Esophagus muscularis mucosa (tissue), 4 donors: ENCODE measurements around the gene SHD. TPM values are rescaled to one million over a fixed set of nuclear protein-coding genes. Genes with fewer than 3 reads are reported as not detected.
A peak's percentile ranks its signal among the peaks of the same experiment; 100 is the strongest.

Experiments used
- DNase-seq: peaks from one replicate; pipeline ENCODE4 v3.0.0-alpha.2; 2017; ENCODE audit errors: extremely low spot score
- H3K27ac ChIP-seq, 4 donors: fragments of 200-600 bp; sonication (generic); replicated peaks in 1 of 4; 1 replicate in 3 of 4; 2 replicates in 1 of 4; pipeline ENCODE4 v1.5.1; 2016 to 2019; ENCODE audit warnings: mild to moderate bottlenecking in 1 of 4
- H3K27me3 ChIP-seq, 4 donors: fragments of 200-600 bp; sonication (generic); one replicate each; pipeline versions ENCODE4 v1.5.1 to v1.6.0; 2016 to 2019
- H3K36me3 ChIP-seq, 4 donors: fragments of 200-600 bp; sonication (generic); one replicate each; pipeline ENCODE4 v1.5.1; 2016 to 2019
- H3K4me1 ChIP-seq, 4 donors: fragments of 200-600 bp; sonication (generic); one replicate each; pipeline ENCODE4 v1.5.1; 2016 to 2019
- H3K4me3 ChIP-seq, 4 donors: fragments of 200-600 bp; sonication (generic); 1 replicate in 2 of 4; 2 replicates in 2 of 4; pipeline ENCODE4 v1.5.1; 2016 to 2019; ENCODE audit warnings: mild to moderate bottlenecking in 4 of 4, moderate library complexity in 1 of 4
- H3K9me3 ChIP-seq, 4 donors: fragments of 200-600 bp; sonication (generic); 1 replicate in 3 of 4; 2 replicates in 1 of 4; pipeline ENCODE4 v1.5.1; 2016 to 2019
- CTCF ChIP-seq, 3 experiments: fragments of 200-600 bp in 2 of 3; fragments of 450-650 bp in 1 of 3; sonication (generic) in 2 of 3; IDR thresholded peaks; one replicate each; pipeline ENCODE4 v1.5.1; 2017 to 2019; ENCODE audit warnings: antibody characterized with exemption in 3 of 3, mild to moderate bottlenecking in 2 of 3, moderate library complexity in 1 of 3
- EP300 ChIP-seq: sonication (generic); formaldehyde crosslinking; IDR thresholded peaks from one replicate; pipeline ENCODE4 v1.6.1; 2017; ENCODE audit warnings: antibody characterized with exemption
- POLR2A ChIP-seq: fragments of 450-650 bp; IDR thresholded peaks from one replicate; pipeline ENCODE4 v1.6.1; 2017; ENCODE audit warnings: antibody characterized with exemption, moderate library complexity, mild to moderate bottlenecking, low read depth
- POLR2AphosphoS5 ChIP-seq, 2 donors: sonication (generic); formaldehyde crosslinking; IDR thresholded peaks; one replicate each; pipeline ENCODE4 v1.6.1; 2017; ENCODE audit warnings: antibody characterized with exemption in 2 of 2
- WGBS: methylation state at CpG from one replicate; pipeline ENCODE4 v1.1.5; 2018; 5-methylcytosine and 5-hydroxymethylcytosine counted together
- intact Hi-C: fragments of 100-400 bp; cut with DNase I; formaldehyde crosslinking; loops from one replicate; pipeline ENCODE4 v1.15.1; 2023
- total RNA-seq, 4 donors: library from RNA; depleted of rRNA; stranded (reverse); fragments of >200 nt; gene quantifications; one replicate each; pipeline versions ENCODE4 v1.1.0 to v1.2.1, GENCODE V29; 2016

The SHD gene
- total RNA-seq, 4 donors from 2014 or later, result not detected

GRCh38 chr19:4326215-4326836, 47.3 kb downstream of the SHD start:
- H3K4me1 ChIP-seq, result peaks cover 20 to 30% (median 26%) of the 10 kb centered on the region in 4 donors
- intact Hi-C loops, result no loop called here
- WGBS, result 63% methylated on average over 11 of the region's 13 CpGs

GRCh38 chr19:4326837-4327251, 47.8 kb downstream of the SHD start:
- no CpG with 5 or more reads among the region's 33 CpGs for WGBS
- TF ChIP-seq POLR2AphosphoS5 (IDR thresholded peaks at IDR 0.05) (no peak), EP300 (no peak), POLR2A (no peak), CTCF (IDR thresholded peaks at IDR 0.05) (no peak)

More at GRCh38 chr19:4326215-4326836, 47.3 kb downstream of the SHD start:
- Histone ChIP-seq H3K36me3 (no peaks in the 10 kb centered on the region), H3K27me3 (peaks cover 0 to 47% (median 7%) of the 10 kb centered on the region in 4 donors), H3K27ac (no peak overlapping the region), H3K9me3 (peaks cover 0 to 9% (median 0%) of the 10 kb centered on the region in 4 donors), H3K4me3 (peak overlapping the region in 1 of 4 donors; percentile 55)
- no peak for DNase-seq
- TF ChIP-seq CTCF (IDR thresholded peaks at IDR 0.05) (no peak), POLR2AphosphoS5 (IDR thresholded peaks at IDR 0.05) (no peak), POLR2A (no peak), EP300 (no peak)

GRCh38 chr19:4327252-4327876, 48.3 kb downstream of the SHD start:
- Histone ChIP-seq H3K27me3 (peaks cover 0 to 47% (median 7%) of the 10 kb centered on the region in 4 donors), H3K9me3 (peaks cover 0 to 5% (median 0%) of the 10 kb centered on the region in 4 donors), H3K4me1 (peaks cover 20 to 30% (median 26%) of the 10 kb centered on the region in 4 donors), H3K4me3 (peak overlapping the region; percentile 36 to 63 (median 55)), H3K36me3 (no peaks in the 10 kb centered on the region), H3K27ac (peak overlapping the region in 2 of 4 donors; percentile 42 to 57)
- TF ChIP-seq EP300, result no peak
- TF ChIP-seq CTCF (IDR thresholded peaks at IDR 0.05), result no peak
- no peak for TF ChIP-seq POLR2AphosphoS5 (IDR thresholded peaks at IDR 0.05)
- no peak for TF ChIP-seq POLR2A
- intact Hi-C loops, result no loop called here
- WGBS, result 5% methylated on average over 7 of the region's 30 CpGs
- no peak for DNase-seq

More at GRCh38 chr19:4326837-4327251, 47.8 kb downstream of the SHD start:
- Histone ChIP-seq H3K36me3 (no peaks in the 10 kb centered on the region), H3K9me3 (peaks cover 0 to 9% (median 0%) of the 10 kb centered on the region in 4 donors), H3K4me3 (peak overlapping the region; percentile 36 to 63 (median 55)), H3K27me3 (peaks cover 0 to 47% (median 7%) of the 10 kb centered on the region in 4 donors), H3K27ac (no peak overlapping the region), H3K4me1 (peaks cover 20 to 30% (median 26%) of the 10 kb centered on the region in 4 donors)
- intact Hi-C loops, result no loop called here
- DNase-seq, result no peak

GRCh38 chr19:4327877-4328242, 48.8 kb downstream of the SHD start:
- WGBS, result 12% methylated on average over 12 of the region's 13 CpGs
- Histone ChIP-seq H3K27ac (peak overlapping the region in 3 of 4 donors; percentile 42 to 58 (median 57)), H3K4me1 (peaks cover 20 to 30% (median 26%) of the 10 kb centered on the region in 4 donors), H3K36me3 (no peaks in the 10 kb centered on the region), H3K4me3 (peak overlapping the region; percentile 36 to 63 (median 55)), H3K27me3 (peaks cover 0 to 47% (median 7%) of the 10 kb centered on the region in 4 donors), H3K9me3 (peaks cover 0 to under 1% (median 0%) of the 10 kb centered on the region in 4 donors)
- no peak for TF ChIP-seq EP300
- TF ChIP-seq POLR2AphosphoS5 (IDR thresholded peaks at IDR 0.05), result no peak
- no peak for TF ChIP-seq POLR2A
- no peak for TF ChIP-seq CTCF (IDR thresholded peaks at IDR 0.05)
- intact Hi-C loops, result no loop called here
- DNase-seq, result no peak
